Vagina (tissue), 2 donors: Measurements from ENCODE around the gene ZNF559. TPM values are rescaled to one million over a fixed set of nuclear protein-coding genes. Genes with fewer than 3 reads are reported as not detected.
A peak's percentile ranks its signal among the peaks of the same experiment; 100 is the strongest.
"Not testable (repeated sequence)": the region's sequence is repeated elsewhere in the genome, so short reads cannot be mapped to it uniquely, and the experiment has no call there.

Experiments
- DNase-seq, 2 donors: peaks; one replicate each; pipeline ENCODE4 v3.0.0-alpha.2; 2017; ENCODE audit errors: extremely low spot score in 2 of 2
- H3K27ac ChIP-seq: fragments of 200-600 bp; sonication (generic); one replicate; pipeline ENCODE4 v1.5.1; 2019
- H3K27me3 ChIP-seq: fragments of 200-600 bp; sonication (generic); one replicate; pipeline ENCODE4 v1.5.1; 2019
- H3K36me3 ChIP-seq, 2 donors: fragments of 200-600 bp; sonication (generic); one replicate each; pipeline ENCODE4 v1.5.1; 2017 to 2019
- H3K4me1 ChIP-seq: fragments of 200-600 bp; sonication (generic); one replicate; pipeline ENCODE4 v1.5.1; 2019
- H3K4me3 ChIP-seq, 2 donors: fragments of 200-600 bp; sonication (generic); 1 replicate in 1 of 2; 2 replicates in 1 of 2; pipeline ENCODE4 v1.5.1; 2016 to 2019
- H3K9me3 ChIP-seq: fragments of 200-600 bp; sonication (generic); one replicate; pipeline ENCODE4 v1.5.1; 2019
- CTCF ChIP-seq, 3 experiments: fragments of 450-650 bp in 2 of 3; fragments of 200-600 bp in 1 of 3; sonication (generic) in 1 of 3; IDR thresholded peaks; one replicate each; pipeline ENCODE4 v1.5.1; 2017 to 2019; ENCODE audit warnings: antibody characterized with exemption in 3 of 3, mild to moderate bottlenecking in 2 of 3, moderate library complexity in 2 of 3
- POLR2A ChIP-seq, 2 donors: fragments of 450-650 bp; IDR thresholded peaks; one replicate each; pipeline ENCODE4 v1.6.1; 2017; ENCODE audit warnings: antibody characterized with exemption in 2 of 2, mild to moderate bottlenecking in 2 of 2, moderate library complexity in 2 of 2
- POLR2AphosphoS5 ChIP-seq, 2 donors: sonication (generic); formaldehyde crosslinking; IDR thresholded peaks; one replicate each; pipeline ENCODE4 v1.9.0; 2017; ENCODE audit warnings: antibody characterized with exemption in 2 of 2, mild to moderate bottlenecking in 2 of 2, low read depth in 1 of 2; ENCODE audit not compliant: insufficient read depth in 1 of 2
- intact Hi-C: fragments of 100-400 bp; cut with DNase I; formaldehyde crosslinking; loops from one replicate; pipeline ENCODE4 v1.15.1; 2023
- total RNA-seq: library from RNA; depleted of rRNA; stranded (reverse); fragments of >200 nt; gene quantifications from one replicate; pipeline ENCODE4 v1.2.3, GENCODE V29; 2016

ZNF559 gene
- 23.1 TPM for total RNA-seq

GRCh38 chr19:9323919-9324583 is at the start of gene ZNF559:
Gene ZNF559, plus strand, starts transcription at chr19:9324179. Its CDS starts 14,371 bp downstream, at chr19:9338550.
- Histone ChIP-seq H3K9me3 (peaks cover 3% of the 10 kb centered on the region), H3K27ac (peak within 1 kb of the TSS; percentile 75), H3K36me3 (peaks cover 0 to 27% of the 10 kb centered on the region in 2 donors), H3K27me3 (no peaks in the 10 kb centered on the region), H3K4me3 (peak within 1 kb of the TSS; percentile 85 to 90), H3K4me1 (peaks cover 15% of the 10 kb centered on the region)
- TF ChIP-seq POLR2A (IDR thresholded peaks at IDR 0.05) (peak in 1 of 2 donors; percentile 5), POLR2AphosphoS5 (IDR thresholded peaks at IDR 0.05; ENCODE audit: insufficient read depth in 1 of 2, low read depth in 1 of 2) (peak; percentile 78 to 93), CTCF (IDR thresholded peaks at IDR 0.05) (peak in 1 of 3 experiments; percentile 11)
- peak in 1 of 2 donors; percentile 91 for DNase-seq
- intact Hi-C loops, result no loop called here

GRCh38 chr19:9283485-9283884 is 40.5 kb upstream of the ZNF559 start:
- H3K9me3 ChIP-seq, result peaks cover 11% of the 10 kb centered on the region
- H3K4me1 ChIP-seq, intact Hi-C loops, H3K27me3 ChIP-seq, H3K27ac ChIP-seq, DNase-seq, H3K36me3 ChIP-seq: not testable (repeated sequence)
- H3K4me3 ChIP-seq, result peak overlapping the region in 1 of 2 donors; percentile 21

GRCh38 chr19:9289231-9289884 is 34.6 kb upstream of the ZNF559 start:
- no peak for TF ChIP-seq POLR2A (IDR thresholded peaks at IDR 0.05)
- TF ChIP-seq CTCF (IDR thresholded peaks at IDR 0.05), result no peak
- TF ChIP-seq POLR2AphosphoS5 (IDR thresholded peaks at IDR 0.05; ENCODE audit: insufficient read depth in 1 of 2, low read depth in 1 of 2), result no peak
- intact Hi-C loops, result no loop called here
- peaks cover 43% of the 10 kb centered on the region for H3K9me3 ChIP-seq
- no peaks in the 10 kb centered on the region for H3K27me3 ChIP-seq
- H3K27ac ChIP-seq, result no peak overlapping the region
- no peak overlapping the region for H3K4me3 ChIP-seq
- peaks cover 0 to 37% of the 10 kb centered on the region in 2 donors for H3K36me3 ChIP-seq
- DNase-seq, result no peak
- no peaks in the 10 kb centered on the region for H3K4me1 ChIP-seq

- H3K36me3 ChIP-seq, result peaks cover 23 to 87% of the 10 kb centered on the region in 2 donors
Observed at GRCh38 chr19:9295411-9295849, 28.5 kb upstream of the ZNF559 start.

GRCh38 chr19:9296336-9296735 is 27.6 kb upstream of the ZNF559 start:
- peaks cover 23 to 90% of the 10 kb centered on the region in 2 donors for H3K36me3 ChIP-seq
- peaks cover 75% of the 10 kb centered on the region for H3K9me3 ChIP-seq
- H3K27ac ChIP-seq, result no peak overlapping the region
- no peak for DNase-seq
- no peaks in the 10 kb centered on the region for H3K4me1 ChIP-seq
- intact Hi-C loops, result no loop called here
- TF ChIP-seq CTCF (IDR thresholded peaks at IDR 0.05), result no peak
- TF ChIP-seq POLR2A (IDR thresholded peaks at IDR 0.05), result no peak
- no peak for TF ChIP-seq POLR2AphosphoS5 (IDR thresholded peaks at IDR 0.05; ENCODE audit: insufficient read depth in 1 of 2, low read depth in 1 of 2)
- H3K27me3 ChIP-seq, result no peaks in the 10 kb centered on the region
- H3K4me3 ChIP-seq, result no peak overlapping the region

More at GRCh38 chr19:9295411-9295849, 28.5 kb upstream of the ZNF559 start:
- Histone ChIP-seq H3K4me1 (no peaks in the 10 kb centered on the region), H3K9me3 (peaks cover 75% of the 10 kb centered on the region), H3K27ac (no peak overlapping the region), H3K27me3 (no peaks in the 10 kb centered on the region), H3K4me3 (no peak overlapping the region)
- no peak for DNase-seq
- TF ChIP-seq CTCF (IDR thresholded peaks at IDR 0.05), result no peak
- no peak for TF ChIP-seq POLR2AphosphoS5 (IDR thresholded peaks at IDR 0.05; ENCODE audit: insufficient read depth in 1 of 2, low read depth in 1 of 2)
- no peak for TF ChIP-seq POLR2A (IDR thresholded peaks at IDR 0.05)
- intact Hi-C loops, result no loop called here
